Measurements from ENCODE around the gene NAP1L4. TPM values are rescaled to one million over a fixed set of nuclear protein-coding genes. Genes with fewer than 3 reads are reported as not detected.

The NAP1L4 gene
- total RNA-seq (2014; rRNA removed; shearing (Covaris generic)), result 57.4 and 68.8 TPM in 2 replicates
- polyA plus RNA-seq (2016; fragmentation: Nextera tagmentation; extraction: Ambion mirVana), result 121 and 122 TPM in 2 replicates

DNA sequence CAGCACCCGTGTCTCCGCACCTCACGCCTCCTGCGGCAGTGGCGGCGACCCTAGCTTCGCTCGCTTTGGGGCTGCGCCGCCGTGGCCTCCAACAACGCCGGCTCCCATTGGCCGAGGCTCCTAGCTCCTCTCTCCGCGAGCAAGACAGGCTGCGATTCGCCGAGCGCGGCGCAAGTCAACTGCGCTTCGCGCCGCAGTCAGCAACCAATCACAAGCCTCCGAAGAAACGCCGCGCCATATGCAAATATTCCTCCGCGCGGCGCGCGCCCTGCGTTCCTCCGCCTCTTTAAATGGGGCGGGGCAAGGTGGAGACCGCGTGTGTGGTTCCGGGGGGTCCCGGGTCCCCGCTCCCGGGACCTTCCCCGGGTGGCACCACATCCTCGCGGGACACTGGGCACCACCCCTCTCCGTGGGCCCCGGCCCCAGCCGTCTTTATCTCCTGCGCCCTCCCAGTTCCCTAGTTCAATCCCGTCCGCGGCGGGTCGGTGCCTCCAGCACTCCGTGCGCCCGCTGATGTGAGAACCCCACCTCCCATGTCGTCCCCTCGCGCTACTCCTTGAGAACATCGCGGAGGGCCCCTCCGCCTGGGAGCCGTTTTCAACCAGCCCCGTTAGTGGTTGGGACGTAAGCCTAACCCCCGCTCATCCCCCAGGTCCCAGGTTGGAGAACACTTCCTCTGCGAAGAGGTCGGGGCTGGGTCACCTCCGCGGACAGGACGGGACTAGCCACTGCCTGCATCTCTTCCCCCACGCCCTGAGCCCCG lies at the start of gene NAP1L4:
NAP1L4 (minus strand) TSS at position 96 of the 763 bp plus-strand sequence. CDS start 13,109 bp downstream, outside the sequence.
- Histone ChIP-seq H2AFZ (peak within 1 kb of the TSS; percentile 90), H3K4me3 (peak within 1 kb of the TSS; percentile 83), H3K9me2 (ENCODE audit: insufficient read depth) (no peaks in the 10 kb centered on the region), H3K36me3 (ENCODE audit: low read depth) (no peaks in the 10 kb centered on the region), H3K27ac (peak within 1 kb of the TSS; percentile 84), H3K27me3 (replicated peaks; ENCODE audit: insufficient read depth) (no peaks in the 10 kb centered on the region), H3K9me3 (ENCODE audit: low read depth) (no peaks in the 10 kb centered on the region), H3K9ac (peak within 1 kb of the TSS; percentile 91), H3K79me2 (ENCODE audit: insufficient read depth) (peaks cover 43% of the 10 kb centered on the region), H3F3A (ENCODE audit: insufficient read depth) (peaks cover 13% of the 10 kb centered on the region), H4K20me1 (ENCODE audit: insufficient read depth) (no peaks in the 10 kb centered on the region), H3K4me2 (ENCODE audit: unreplicated experiment) (peak within 1 kb of the TSS; percentile 97), H3K4me1 (ENCODE audit: insufficient read depth) (peaks cover 30% of the 10 kb centered on the region)
- in situ Hi-C loops (cut with MboI), result no loop called here
- peak; percentile 99 for DNase-seq
- TF ChIP-seq EZH2phosphoT487 (IDR thresholded peaks at IDR 0.05; ENCODE audit: insufficient read depth, low read depth) (no peak), EZH2 (IDR thresholded peaks at IDR 0.05; ENCODE audit: insufficient read depth, poor library complexity, severe bottlenecking) (no peak)
- WGBS, 2 experiments (ENCODE audit: low coverage in 1 of 2, low lambda C conversion rate in 2 of 2, missing lambda C conversion rate in 2 of 2), result 1% methylated on average over 62 to 77 of the region's 77 CpGs

DNA sequence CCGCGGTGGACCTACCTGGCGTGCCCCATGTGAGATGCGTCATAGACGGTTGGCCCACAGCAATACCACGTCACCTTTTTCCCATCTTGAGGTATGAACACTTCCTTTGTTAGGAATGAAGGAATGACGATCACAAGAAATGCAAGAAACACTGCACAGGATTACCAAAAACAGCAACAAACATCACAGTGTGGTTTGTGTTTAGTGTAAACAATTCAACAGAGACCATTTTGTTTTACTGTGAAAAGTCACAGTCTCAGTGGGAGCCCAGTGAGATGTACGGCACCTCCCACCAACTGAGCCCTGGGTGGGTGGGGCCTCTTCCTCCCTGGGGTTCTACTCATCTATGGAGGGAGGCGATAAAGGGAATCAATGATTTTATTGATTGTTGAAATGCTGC lies 48.8 kb upstream of the NAP1L4 start:
- TF ChIP-seq EZH2phosphoT487 (IDR thresholded peaks at IDR 0.05; ENCODE audit: insufficient read depth, low read depth) (no peak), EZH2 (IDR thresholded peaks at IDR 0.05; ENCODE audit: insufficient read depth, poor library complexity, severe bottlenecking) (no peak)
- Histone ChIP-seq H3K4me3 (no peak overlapping the region), H3F3A (ENCODE audit: insufficient read depth) (peaks cover 16% of the 10 kb centered on the region; the same call in 1 of the 2 replicates), H4K20me1 (ENCODE audit: insufficient read depth) (peaks cover 42% of the 10 kb centered on the region; the same call in 1 of the 2 replicates), H3K9me2 (ENCODE audit: insufficient read depth) (no peaks in the 10 kb centered on the region), H2AFZ (no peak overlapping the region), H3K27me3 (replicated peaks; ENCODE audit: insufficient read depth) (no peaks in the 10 kb centered on the region), H3K79me2 (ENCODE audit: insufficient read depth) (peaks cover 92% of the 10 kb centered on the region), H3K27ac (no peak overlapping the region), H3K9me3 (ENCODE audit: low read depth) (no peaks in the 10 kb centered on the region), H3K36me3 (ENCODE audit: low read depth) (peaks cover 55% of the 10 kb centered on the region), H3K4me2 (ENCODE audit: unreplicated experiment) (no peak overlapping the region), H3K9ac (no peak overlapping the region), H3K4me1 (ENCODE audit: insufficient read depth) (peaks cover 12% of the 10 kb centered on the region; the same call in 1 of the 2 replicates)
- in situ Hi-C loops (cut with MboI), result no loop called here
- DNase-seq, result no peak
- WGBS, 2 experiments (ENCODE audit: low coverage in 1 of 2, low lambda C conversion rate in 2 of 2, missing lambda C conversion rate in 2 of 2), result 86 to 92% methylated on average over 9 of the region's 9 CpGs

DNA sequence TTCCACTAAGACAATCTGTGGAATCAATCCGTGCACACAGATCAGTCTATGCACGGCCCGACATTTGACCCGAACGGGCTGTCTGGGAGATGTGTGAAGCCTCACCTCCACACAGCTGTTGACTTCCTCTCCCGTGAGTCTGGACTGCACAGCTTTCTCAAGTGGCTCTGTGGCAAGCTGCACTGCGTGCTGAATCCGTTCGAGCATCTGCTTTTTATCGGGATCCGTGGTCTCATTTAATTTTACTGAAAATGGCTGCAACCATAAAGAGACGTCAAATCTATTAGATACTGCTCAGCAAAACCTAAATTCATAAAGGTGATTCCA lies 45.8 kb upstream of the NAP1L4 start:
- Histone ChIP-seq H3K27me3 (replicated peaks; ENCODE audit: insufficient read depth) (no peaks in the 10 kb centered on the region), H3K36me3 (ENCODE audit: low read depth) (peaks cover 77% of the 10 kb centered on the region), H4K20me1 (ENCODE audit: insufficient read depth) (peaks cover 22% of the 10 kb centered on the region; the same call in 1 of the 2 replicates), H3F3A (ENCODE audit: insufficient read depth) (peaks cover 6% of the 10 kb centered on the region; the same call in 1 of the 2 replicates), H3K9me2 (ENCODE audit: insufficient read depth) (no peaks in the 10 kb centered on the region), H3K27ac (no peak overlapping the region), H3K9me3 (ENCODE audit: low read depth) (no peaks in the 10 kb centered on the region), H3K4me1 (ENCODE audit: insufficient read depth) (peaks cover 3% of the 10 kb centered on the region; the same call in 1 of the 2 replicates), H3K4me3 (no peak overlapping the region), H3K9ac (no peak overlapping the region), H3K79me2 (ENCODE audit: insufficient read depth) (peaks cover 92% of the 10 kb centered on the region), H2AFZ (no peak overlapping the region), H3K4me2 (ENCODE audit: unreplicated experiment) (no peak overlapping the region)
- no peak for DNase-seq
- 68 to 74% methylated on average over 12 of the region's 12 CpGs for WGBS, 2 experiments (ENCODE audit: low coverage in 1 of 2, low lambda C conversion rate in 2 of 2, missing lambda C conversion rate in 2 of 2)
- in situ Hi-C loops (cut with MboI), result no loop called here
- TF ChIP-seq EZH2phosphoT487 (IDR thresholded peaks at IDR 0.05; ENCODE audit: insufficient read depth, low read depth) (no peak), EZH2 (IDR thresholded peaks at IDR 0.05; ENCODE audit: insufficient read depth, poor library complexity, severe bottlenecking) (no peak)

DNA sequence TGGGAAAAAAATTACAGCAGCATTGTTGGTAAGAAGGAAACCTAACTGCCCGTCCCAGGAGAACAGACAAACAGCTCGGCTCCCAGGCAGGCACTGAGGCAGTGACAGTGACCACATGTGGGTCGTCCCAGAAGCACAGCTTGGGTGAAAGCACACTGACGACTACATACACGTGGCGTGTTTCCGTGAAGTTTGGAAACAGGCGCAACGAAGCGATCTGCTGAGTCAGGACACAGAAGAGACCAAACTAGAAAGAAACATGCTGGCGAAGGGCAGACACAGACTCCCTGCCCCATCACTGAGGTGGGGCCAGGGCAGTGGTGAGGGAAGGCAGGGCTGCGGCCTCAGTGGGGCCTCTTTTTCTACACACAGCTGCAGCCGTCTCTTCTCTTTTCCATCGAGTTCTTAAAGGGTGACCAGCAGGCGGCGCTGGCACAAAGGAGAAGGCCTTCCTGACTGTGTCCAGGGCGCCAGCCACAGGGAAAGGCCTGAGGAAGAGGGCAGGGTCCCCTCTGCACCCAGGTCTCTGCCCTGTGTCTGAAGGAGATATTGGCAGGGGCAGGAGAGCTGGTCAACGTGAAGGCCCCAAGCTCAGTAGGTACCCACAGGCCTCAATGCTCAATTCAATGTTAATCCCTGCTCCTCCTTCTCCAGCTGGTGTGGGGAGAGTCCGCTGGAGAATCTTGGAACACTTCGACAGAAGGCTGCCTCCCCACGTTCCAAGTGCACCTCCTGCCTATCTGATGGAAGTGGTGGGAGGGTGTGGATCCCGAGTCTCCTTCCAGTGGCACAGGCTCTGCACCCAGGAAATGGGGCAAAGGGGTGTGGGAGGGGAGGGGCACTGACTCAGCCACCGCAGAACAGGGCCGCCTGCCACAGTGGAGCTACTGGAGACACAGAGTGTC lies 45.2 kb upstream of the NAP1L4 start:
- WGBS, 2 experiments (ENCODE audit: low coverage in 1 of 2, low lambda C conversion rate in 2 of 2, missing lambda C conversion rate in 2 of 2), result 54% methylated on average over 24 of the region's 24 CpGs
- Histone ChIP-seq H3K9me3 (ENCODE audit: low read depth) (no peaks in the 10 kb centered on the region), H3K4me1 (ENCODE audit: insufficient read depth) (no peaks in the 10 kb centered on the region), H2AFZ (no peak overlapping the region), H3F3A (ENCODE audit: insufficient read depth) (peaks cover 6% of the 10 kb centered on the region; the same call in 1 of the 2 replicates), H3K27ac (no peak overlapping the region), H3K4me3 (no peak overlapping the region), H3K36me3 (ENCODE audit: low read depth) (peaks cover 82% of the 10 kb centered on the region), H4K20me1 (ENCODE audit: insufficient read depth) (peaks cover 18% of the 10 kb centered on the region; the same call in 1 of the 2 replicates), H3K9ac (no peak overlapping the region), H3K9me2 (ENCODE audit: insufficient read depth) (no peaks in the 10 kb centered on the region), H3K79me2 (ENCODE audit: insufficient read depth) (peaks cover 92% of the 10 kb centered on the region), H3K27me3 (replicated peaks; ENCODE audit: insufficient read depth) (no peaks in the 10 kb centered on the region), H3K4me2 (ENCODE audit: unreplicated experiment) (no peak overlapping the region)
- in situ Hi-C loops (cut with MboI), result no loop called here
- no peak for TF ChIP-seq EZH2phosphoT487 (IDR thresholded peaks at IDR 0.05; ENCODE audit: insufficient read depth, low read depth)
- no peak for TF ChIP-seq EZH2 (IDR thresholded peaks at IDR 0.05; ENCODE audit: insufficient read depth, poor library complexity, severe bottlenecking)
- peak; percentile 86 for DNase-seq
